Measurements from ENCODE around the gene NT5C1B. TPM values are rescaled to one million over a fixed set of nuclear protein-coding genes. Genes with fewer than 3 reads are reported as not detected.

Gene NT5C1B
- total RNA-seq, 2 experiments from 2014 or later: not detected

DNA sequence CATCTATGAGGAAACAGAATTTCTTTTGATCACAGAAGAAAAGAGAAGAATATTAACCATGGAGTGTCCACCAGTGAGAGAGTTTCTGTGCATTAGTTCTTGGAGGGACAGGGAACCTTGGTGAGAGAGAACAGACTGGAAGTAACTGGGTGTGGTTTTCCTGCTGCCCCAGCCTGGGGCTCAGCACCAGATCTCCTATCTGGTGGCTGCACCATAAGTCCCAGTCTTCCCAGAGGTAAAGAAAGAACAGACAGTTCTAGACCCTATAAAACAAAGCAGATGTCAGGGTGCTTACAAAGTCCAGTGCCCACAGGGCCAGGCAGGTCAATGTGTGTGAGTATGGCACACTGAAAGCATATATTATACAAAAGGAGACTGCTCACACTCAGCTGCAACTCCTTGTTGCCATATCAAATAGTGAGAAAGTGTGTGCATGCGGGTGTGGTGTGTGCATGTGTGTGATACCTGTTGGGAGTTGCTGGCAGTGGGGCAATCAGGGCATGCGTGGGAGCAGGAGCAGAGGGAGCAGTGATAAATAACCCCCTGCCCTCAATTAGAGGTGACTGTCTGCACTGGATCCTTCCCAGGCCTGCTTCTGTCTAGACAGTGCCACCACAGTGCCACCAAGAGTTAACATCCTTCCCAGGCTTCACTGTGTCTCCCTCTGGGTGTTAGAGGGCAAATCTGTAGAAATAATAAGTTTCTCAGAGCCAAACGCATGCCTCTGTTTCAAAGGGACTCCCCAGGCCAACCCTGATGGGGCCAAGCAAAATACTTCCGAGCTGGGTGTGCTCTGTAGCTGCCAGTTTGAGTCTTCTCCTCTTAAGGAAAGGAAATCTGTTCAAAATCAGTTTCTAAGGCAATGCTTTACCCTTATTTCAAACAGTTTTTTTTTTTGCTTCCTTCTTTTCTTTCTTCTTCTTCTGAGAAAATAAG lies 74.6 kb downstream of the NT5C1B start:
- Histone ChIP-seq H3K9me2 (ENCODE audit: insufficient read depth, low read length) (no peaks in the 10 kb centered on the region), H3K36me3 (ENCODE audit: insufficient read depth, low read length) (no peaks in the 10 kb centered on the region), H3K79me2 (ENCODE audit: insufficient read depth, low read depth, low read length) (no peaks in the 10 kb centered on the region), H3K9me3 (ENCODE audit: low read length) (no peaks in the 10 kb centered on the region), H3K4me3 (ENCODE audit: low read depth, low read length, poor library complexity, severe bottlenecking) (no peak overlapping the region), H3K4me1 (ENCODE audit: insufficient read depth, low read length, poor library complexity, severe bottlenecking) (no peaks in the 10 kb centered on the region), H3K4me2 (ENCODE audit: low read length) (no peak overlapping the region), H4K20me1 (ENCODE audit: insufficient read depth, low read length) (no peaks in the 10 kb centered on the region), H2AFZ (ENCODE audit: low read length) (no peak overlapping the region), H3K27ac (ENCODE audit: low read depth, low read length, poor library complexity, severe bottlenecking) (no peak overlapping the region)
- ChIA-PET CTCF (ENCODE audit: unreplicated experiment) (no interaction called here), POLR2A (interaction anchor here (1.1 kb wide), 1 partner anchor 32 kb away, joined by 3 read pairs; no protein-coding TSS in a partner anchor)
- no peak for DNase-seq (ENCODE audit: low spot score)
- TF ChIP-seq, protein P1, sequence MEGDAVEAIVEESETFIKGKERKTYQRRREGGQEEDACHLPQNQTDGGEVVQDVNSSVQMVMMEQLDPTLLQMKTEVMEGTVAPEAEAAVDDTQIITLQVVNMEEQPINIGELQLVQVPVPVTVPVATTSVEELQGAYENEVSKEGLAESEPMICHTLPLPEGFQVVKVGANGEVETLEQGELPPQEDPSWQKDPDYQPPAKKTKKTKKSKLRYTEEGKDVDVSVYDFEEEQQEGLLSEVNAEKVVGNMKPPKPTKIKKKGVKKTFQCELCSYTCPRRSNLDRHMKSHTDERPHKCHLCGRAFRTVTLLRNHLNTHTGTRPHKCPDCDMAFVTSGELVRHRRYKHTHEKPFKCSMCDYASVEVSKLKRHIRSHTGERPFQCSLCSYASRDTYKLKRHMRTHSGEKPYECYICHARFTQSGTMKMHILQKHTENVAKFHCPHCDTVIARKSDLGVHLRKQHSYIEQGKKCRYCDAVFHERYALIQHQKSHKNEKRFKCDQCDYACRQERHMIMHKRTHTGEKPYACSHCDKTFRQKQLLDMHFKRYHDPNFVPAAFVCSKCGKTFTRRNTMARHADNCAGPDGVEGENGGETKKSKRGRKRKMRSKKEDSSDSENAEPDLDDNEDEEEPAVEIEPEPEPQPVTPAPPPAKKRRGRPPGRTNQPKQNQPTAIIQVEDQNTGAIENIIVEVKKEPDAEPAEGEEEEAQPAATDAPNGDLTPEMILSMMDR (conservative IDR thresholded peaks at IDR 0.05; ENCODE audit: low read length): no peak
- intact Hi-C loops (cut with micrococcal nuclease; ENCODE audit: unreplicated experiment): no loop called here
- BruUV-seq (replicated peaks): no TSS peak

Small RNA genes within 50 kb of the gene (small RNA-seq; reads per million reads assigned to genes)
- not detected for gene RNU6-1215P

Other genes starting within 250 kb of the NT5C1B start
- gene RDH14, start 28.9 kb downstream of the NT5C1B start, total RNA-seq (2014; rRNA removed; shearing (Covaris generic)): 25.2 and 27.5 TPM in 2 replicates
- 20.6 and 24.0 TPM in 2 replicates for gene RDH14, start 28.9 kb downstream of the NT5C1B start, total RNA-seq (2022)